COR-L47 (cell line): ENCODE results near the gene SP100.
"Not testable (repeated sequence)": the region's sequence is repeated elsewhere in the genome, so short reads cannot be mapped to it uniquely, and the experiment has no call there.

Source experiments
- DNase-seq: peaks from one replicate; lab custom pipeline; 2025; lab: John Stamatoyannopoulos, UW

Gene SP100

DNA sequence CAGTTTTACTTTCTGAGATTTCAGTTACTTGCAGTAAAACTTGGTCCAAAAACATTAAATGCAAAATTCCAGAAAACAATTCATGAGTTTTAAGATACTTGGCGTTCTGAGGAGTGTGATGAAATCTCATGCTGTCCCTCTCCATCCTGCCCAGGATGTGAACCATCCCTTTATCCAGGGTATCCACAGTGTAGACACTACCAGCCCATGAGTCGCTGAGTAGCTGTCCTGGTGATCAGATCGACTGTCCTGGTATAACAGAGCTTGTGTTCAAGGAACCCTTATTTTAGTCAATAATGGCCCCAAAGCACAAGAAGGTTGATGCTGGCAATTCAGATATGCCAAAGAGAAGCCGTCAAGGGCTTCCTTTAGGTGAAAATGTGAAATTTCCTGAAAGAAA is 3.2 kb downstream of the SP100 start:
- no peak for DNase-seq

- no peak for DNase-seq
Measured at GRCh38 chr2:230422149-230422548, 6.1 kb downstream of the SP100 start.

DNA sequence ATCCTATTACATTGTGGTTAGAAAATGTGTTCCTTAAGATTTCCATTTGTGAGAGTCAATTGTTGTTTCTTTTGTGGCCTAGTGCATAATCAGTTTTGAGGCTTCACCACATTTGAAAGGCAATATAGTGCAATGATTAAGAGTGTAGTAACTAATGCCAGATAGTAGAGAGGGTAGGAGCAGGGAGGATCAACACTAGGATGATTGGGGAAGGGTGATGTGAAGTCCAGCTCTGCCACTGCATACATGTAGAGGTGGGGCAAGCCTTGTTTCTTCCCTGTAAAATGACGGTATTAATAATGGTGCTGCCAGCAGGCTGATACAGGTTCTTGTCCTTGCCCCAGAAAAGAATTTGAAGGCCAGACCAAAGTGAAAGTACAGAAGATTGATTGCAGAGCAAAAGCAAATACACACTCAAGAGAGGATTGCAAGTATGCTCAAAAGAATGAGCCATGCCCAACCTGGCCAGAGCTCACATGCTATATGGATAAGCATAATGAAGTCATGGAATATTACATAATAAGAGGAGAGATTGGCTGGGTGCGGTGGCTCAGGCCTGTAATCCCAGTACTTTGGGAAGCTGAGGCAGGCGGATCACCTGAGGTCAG is 8.0 kb downstream of the SP100 start:
- DNase-seq: no peak

DNA sequence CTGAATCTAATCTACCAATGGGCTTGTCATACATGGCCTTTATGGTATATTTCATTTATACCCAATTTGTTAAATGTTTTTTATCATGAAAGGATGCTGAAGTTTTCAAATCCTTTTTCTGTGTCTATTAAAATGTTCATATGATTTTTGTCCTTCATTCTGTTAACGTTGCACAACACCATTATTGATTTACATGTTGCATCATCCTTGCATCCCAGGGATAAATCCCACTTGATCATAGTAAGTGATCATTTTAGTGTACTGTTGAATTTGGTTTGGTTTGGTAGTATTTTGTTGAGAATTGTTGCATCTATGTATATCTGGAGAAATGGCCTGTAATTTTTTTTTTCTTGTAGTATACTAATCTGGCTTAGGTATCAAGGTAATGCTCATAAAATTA is 9.4 kb downstream of the SP100 start:
- no peak for DNase-seq

DNA sequence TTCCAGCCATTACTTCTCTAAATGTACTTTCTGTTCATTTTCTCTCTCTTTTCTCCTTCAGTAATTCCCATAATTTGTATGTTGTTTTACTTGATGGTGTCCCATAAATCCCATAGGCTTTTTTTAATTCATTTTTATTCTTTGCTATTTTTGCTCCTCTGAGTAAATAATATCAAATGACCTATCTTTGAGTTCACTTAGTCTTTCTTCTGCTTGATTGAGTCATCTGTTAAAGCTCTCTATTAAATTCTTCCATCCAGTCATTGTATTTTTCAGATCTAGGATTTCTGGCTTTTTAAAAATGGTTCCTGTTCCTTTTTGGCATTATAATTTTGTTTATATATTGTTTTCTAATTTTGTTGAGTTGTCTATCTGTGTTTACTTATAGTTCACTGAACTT is 13.5 kb downstream of the SP100 start:
- DNase-seq: no peak

- no peak for DNase-seq
Measured at GRCh38 chr2:230430957-230431910, 15.2 kb downstream of the SP100 start.

- no peak for DNase-seq
Measured at GRCh38 chr2:230434677-230435324, 18.8 kb downstream of the SP100 start.

DNA sequence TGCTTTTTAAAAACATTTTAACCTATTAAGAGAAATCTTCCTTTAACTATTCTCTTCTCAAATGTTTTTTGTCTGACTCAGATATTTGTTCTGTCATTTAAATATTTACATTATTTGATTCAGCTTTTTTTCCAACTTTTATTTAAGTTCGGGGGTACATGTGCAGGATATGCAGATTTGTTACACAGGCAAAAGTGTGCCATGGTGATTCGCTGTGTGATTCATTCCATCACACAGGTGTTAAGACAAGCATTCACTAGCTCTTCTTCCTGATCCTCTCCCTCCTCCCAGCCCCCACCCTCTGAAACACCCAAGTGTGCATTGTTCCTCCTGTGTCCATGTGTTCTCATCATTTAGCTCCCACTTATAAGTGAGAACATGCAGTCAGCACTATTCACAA is 19.4 kb downstream of the SP100 start:
- DNase-seq: no peak

GRCh38 chr2:230439121-230439520 is 23.1 kb downstream of the SP100 start:
- not testable (repeated sequence) for DNase-seq

GRCh38 chr2:230439590-230439989 is 23.6 kb downstream of the SP100 start:
- DNase-seq: no peak

DNA sequence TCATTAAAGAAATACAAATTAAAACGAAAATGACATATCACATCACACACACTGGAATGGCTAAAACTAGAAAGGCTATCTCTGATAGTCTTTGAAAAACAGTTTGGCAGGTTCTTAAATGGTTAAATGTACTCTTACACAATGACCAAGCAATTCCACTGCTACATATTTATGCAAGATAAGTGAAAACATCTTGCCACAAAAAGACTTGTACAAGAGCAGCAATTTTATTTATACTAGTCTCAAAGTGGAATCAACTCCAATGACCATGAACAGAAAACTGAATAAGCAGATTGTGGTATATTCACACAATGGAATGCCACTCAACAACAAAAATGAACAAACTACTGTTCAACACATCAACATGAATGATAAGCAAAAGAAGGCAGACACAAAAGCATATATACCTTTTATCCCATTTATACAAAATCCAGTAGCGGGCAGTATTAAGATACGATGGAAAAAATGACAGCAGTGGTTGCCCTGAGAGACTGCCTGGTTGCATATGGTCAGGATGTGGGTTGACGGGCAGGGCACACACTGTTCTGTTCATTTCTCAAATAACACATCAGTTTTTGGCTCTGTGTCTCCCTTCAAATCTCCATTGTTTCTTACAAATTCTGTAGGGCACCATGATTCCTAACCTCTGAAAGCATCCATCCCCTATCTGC is 25.4 kb downstream of the SP100 start:
- DNase-seq: no peak

DNA sequence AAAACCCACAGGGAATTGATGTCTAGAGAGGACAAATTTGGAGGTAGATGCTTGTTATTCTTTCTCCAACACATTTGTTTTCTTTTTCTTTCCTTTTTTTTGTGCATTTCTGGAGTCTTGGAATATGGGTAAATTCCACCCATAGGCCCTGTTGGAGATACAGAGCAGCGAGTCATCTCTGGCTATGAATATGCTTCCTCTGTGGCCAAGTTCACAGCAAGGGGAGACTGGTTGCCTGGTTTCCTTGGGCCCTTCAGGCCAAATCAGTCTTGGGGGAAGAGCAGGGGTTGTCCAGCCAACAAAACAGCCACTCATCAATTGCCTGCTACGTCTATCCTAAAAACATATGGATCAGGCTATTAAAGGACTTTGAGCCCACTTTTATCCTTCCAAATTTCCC is 27.5 kb downstream of the SP100 start:
- no peak for DNase-seq

GRCh38 chr2:230444832-230445231 is 28.8 kb downstream of the SP100 start:
- no peak for DNase-seq

DNA sequence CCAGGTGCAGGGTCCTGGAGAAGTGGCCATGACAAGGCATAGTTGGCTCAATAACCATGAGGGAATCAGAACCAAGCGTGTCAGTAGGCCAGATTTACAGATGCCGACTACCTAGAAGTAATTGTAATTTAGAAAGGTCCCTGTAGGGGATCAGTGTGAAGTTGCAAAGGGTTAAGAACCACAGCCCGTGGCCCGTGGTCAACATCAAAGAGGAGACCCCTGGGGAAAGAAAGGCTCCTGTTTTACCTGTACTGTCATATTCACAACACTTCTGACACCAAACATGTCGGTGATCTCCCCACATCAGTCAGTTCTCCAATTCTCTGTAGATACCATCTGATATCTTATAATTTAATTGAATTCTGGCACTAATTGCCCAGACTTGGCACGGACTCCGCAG is 31.0 kb downstream of the SP100 start:
- DNase-seq: no peak

- no peak for DNase-seq
Measured at GRCh38 chr2:230447455-230448451, 31.8 kb downstream of the SP100 start.

DNA sequence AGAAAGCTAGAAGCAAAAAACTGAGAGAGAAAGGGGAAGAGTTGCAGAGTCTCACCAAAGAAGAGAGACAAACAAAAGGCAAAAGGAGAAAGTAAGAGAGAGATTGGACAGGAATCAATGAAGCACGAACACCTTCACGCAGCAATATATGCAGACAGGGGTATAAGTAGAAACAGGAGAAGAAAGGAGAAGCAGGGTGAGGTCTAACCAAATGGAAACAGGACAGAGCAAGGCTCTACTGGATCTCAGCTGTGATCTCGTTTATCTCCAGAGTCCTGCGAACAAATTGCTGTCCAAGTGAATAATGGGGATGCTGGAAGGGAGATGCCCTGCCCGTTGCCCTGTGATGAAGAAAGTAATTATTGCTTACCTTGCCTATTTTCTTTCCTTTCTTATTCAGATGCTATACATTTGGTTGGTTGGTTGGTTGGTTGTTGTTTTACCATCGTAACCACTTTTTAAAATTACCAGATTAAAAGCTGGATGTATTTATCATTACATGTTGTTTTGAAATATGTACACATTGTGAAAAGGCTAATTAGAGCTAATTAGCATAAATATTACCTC is 34.0 kb downstream of the SP100 start:
- DNase-seq: no peak

GRCh38 chr2:230453006-230453405 is 37.0 kb downstream of the SP100 start:
- DNase-seq: no peak

GRCh38 chr2:230455005-230455684 is 39.1 kb downstream of the SP100 start:
- DNase-seq: no peak

DNA sequence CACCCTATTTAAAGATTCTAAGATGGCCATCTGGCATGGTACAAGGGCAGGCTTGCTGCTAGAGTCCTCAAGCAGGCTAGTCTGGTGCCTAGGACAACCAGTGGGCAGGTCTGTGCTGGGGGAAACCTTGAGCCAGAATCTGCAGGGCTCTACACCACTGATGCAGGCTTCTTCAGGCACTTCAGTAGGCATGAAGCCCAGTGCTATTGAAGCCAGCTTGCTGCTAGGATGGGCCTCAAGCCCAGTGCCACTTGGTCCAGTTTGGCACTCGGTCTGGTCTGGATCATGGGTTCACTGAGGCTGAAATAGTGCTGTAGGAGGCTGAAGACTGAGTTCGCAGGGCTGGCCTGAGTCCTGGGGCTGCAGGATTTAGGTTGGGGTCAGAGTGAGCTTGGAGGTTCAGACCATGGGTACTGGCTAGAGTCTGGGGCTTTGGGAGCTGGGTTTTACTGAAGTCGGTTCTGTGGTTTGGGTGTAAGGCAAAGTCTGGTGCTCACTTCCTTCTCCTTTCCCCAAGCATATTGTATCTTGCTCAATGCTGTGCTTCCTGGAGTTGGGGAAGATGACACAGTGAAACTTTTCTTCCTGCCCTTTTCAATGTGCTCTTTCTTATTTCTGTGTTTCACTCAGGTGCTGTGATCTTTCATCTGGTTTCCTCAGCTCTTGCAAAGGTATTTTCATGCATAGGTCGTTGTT is 41.2 kb downstream of the SP100 start:
- no peak for DNase-seq

GRCh38 chr2:230457793-230458192 is 41.8 kb downstream of the SP100 start:
- no peak for DNase-seq
